PC-3 (cell line): ENCODE results near the gene AK8.

Experiments used
- EZH2 ChIP-seq: fragments of 300-600 bp; sonication (generic); IDR thresholded peaks from one replicate; pipeline ENCODE4 v1.6.1; 2017; ENCODE audit warnings: antibody characterized with exemption, mild to moderate bottlenecking, low read length; ENCODE audit not compliant: unreplicated experiment
- TF ChIP-seq, protein P1 (sequence below): fragments of 300-600 bp; sonication (generic); conservative IDR thresholded peaks from 2 replicates; pipeline ENCODE4 v1.5.1; 2017; ENCODE audit warnings: antibody characterized with exemption, low read depth, mild to moderate bottlenecking, low read length

DNA sequence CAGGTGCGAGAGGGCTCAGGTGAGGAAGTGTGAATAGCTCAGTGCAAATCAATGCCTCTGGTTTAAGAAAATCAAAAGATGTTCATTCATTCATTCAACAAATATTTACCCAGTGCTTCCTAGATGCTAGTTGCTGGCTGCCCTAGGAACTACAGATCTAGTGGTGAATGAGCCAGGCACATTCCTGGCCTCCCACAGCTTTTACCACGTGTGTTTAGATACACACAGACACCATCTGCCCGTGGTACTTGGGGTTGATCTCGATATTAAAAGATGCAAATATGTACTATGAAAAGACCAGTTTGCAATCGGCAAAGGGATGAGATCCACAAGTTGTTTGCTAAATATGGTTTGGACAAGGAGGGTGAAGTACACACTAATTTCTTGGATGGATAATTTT lies 129.6 kb downstream of the AK8 start:
- TF ChIP-seq, protein P1, sequence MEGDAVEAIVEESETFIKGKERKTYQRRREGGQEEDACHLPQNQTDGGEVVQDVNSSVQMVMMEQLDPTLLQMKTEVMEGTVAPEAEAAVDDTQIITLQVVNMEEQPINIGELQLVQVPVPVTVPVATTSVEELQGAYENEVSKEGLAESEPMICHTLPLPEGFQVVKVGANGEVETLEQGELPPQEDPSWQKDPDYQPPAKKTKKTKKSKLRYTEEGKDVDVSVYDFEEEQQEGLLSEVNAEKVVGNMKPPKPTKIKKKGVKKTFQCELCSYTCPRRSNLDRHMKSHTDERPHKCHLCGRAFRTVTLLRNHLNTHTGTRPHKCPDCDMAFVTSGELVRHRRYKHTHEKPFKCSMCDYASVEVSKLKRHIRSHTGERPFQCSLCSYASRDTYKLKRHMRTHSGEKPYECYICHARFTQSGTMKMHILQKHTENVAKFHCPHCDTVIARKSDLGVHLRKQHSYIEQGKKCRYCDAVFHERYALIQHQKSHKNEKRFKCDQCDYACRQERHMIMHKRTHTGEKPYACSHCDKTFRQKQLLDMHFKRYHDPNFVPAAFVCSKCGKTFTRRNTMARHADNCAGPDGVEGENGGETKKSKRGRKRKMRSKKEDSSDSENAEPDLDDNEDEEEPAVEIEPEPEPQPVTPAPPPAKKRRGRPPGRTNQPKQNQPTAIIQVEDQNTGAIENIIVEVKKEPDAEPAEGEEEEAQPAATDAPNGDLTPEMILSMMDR = no peak
- no peak for TF ChIP-seq EZH2
